ENCODE measurements around the gene SMARCA2.
A peak's percentile ranks its signal among the peaks of the same experiment; 100 is the strongest.

SMARCA2 gene

GRCh38 chr9:2087500-2088313 is 72.6 kb downstream of the SMARCA2 start:
- peak; percentile 79 for TF ChIP-seq CTCF (IDR thresholded peaks at IDR 0.05; ENCODE audit: insufficient read depth, low read length, poor library complexity, severe bottlenecking)
- no peaks in the 10 kb centered on the region for H3K27me3 ChIP-seq (replicated peaks; ENCODE audit: control insufficient read depth, insufficient read depth, low read length)
- H3K36me3 ChIP-seq (ENCODE audit: control insufficient read depth, insufficient read depth, low read length): peaks cover 16% of the 10 kb centered on the region
- H3K4me3 ChIP-seq (replicated peaks; ENCODE audit: low read depth, low read length): no peak overlapping the region
- DNase-seq (ENCODE audit: extremely low read depth, insufficient read length): peak; percentile 22

- no peak overlapping the region for H3K4me3 ChIP-seq (replicated peaks; ENCODE audit: low read depth, low read length)
- TF ChIP-seq CTCF (IDR thresholded peaks at IDR 0.05; ENCODE audit: insufficient read depth, low read length, poor library complexity, severe bottlenecking): no peak
- H3K36me3 ChIP-seq (ENCODE audit: control insufficient read depth, insufficient read depth, low read length): peaks cover 30% of the 10 kb centered on the region
- H3K27me3 ChIP-seq (replicated peaks; ENCODE audit: control insufficient read depth, insufficient read depth, low read length): no peaks in the 10 kb centered on the region
- no peak for DNase-seq (ENCODE audit: extremely low read depth, insufficient read length)
These were observed 78.9 kb downstream of the SMARCA2 start for GRCh38 chr9:2093920-2094597.

GRCh38 chr9:2096376-2096970 is 81.3 kb downstream of the SMARCA2 start:
- TF ChIP-seq CTCF (IDR thresholded peaks at IDR 0.05; ENCODE audit: insufficient read depth, low read length, poor library complexity, severe bottlenecking): no peak
- DNase-seq (ENCODE audit: extremely low read depth, insufficient read length): no peak
- peaks cover 36% of the 10 kb centered on the region for H3K36me3 ChIP-seq (ENCODE audit: control insufficient read depth, insufficient read depth, low read length)
- no peak overlapping the region for H3K4me3 ChIP-seq (replicated peaks; ENCODE audit: low read depth, low read length)
- H3K27me3 ChIP-seq (replicated peaks; ENCODE audit: control insufficient read depth, insufficient read depth, low read length): no peaks in the 10 kb centered on the region

GRCh38 chr9:2106666-2107065 is 91.5 kb downstream of the SMARCA2 start:
- no peak for TF ChIP-seq CTCF (IDR thresholded peaks at IDR 0.05; ENCODE audit: insufficient read depth, low read length, poor library complexity, severe bottlenecking)
- H3K27me3 ChIP-seq (replicated peaks; ENCODE audit: control insufficient read depth, insufficient read depth, low read length): no peaks in the 10 kb centered on the region
- no peak overlapping the region for H3K4me3 ChIP-seq (replicated peaks; ENCODE audit: low read depth, low read length)
- no peak for DNase-seq (ENCODE audit: extremely low read depth, insufficient read length)
- H3K36me3 ChIP-seq (ENCODE audit: control insufficient read depth, insufficient read depth, low read length): peaks cover 22% of the 10 kb centered on the region

GRCh38 chr9:2107906-2108451 is 92.8 kb downstream of the SMARCA2 start:
- TF ChIP-seq CTCF (IDR thresholded peaks at IDR 0.05; ENCODE audit: insufficient read depth, low read length, poor library complexity, severe bottlenecking): no peak
- DNase-seq (ENCODE audit: extremely low read depth, insufficient read length): no peak
- Histone ChIP-seq H3K4me3 (replicated peaks; ENCODE audit: low read depth, low read length) (no peak overlapping the region), H3K27me3 (replicated peaks; ENCODE audit: control insufficient read depth, insufficient read depth, low read length) (no peaks in the 10 kb centered on the region), H3K36me3 (ENCODE audit: control insufficient read depth, insufficient read depth, low read length) (peaks cover 19% of the 10 kb centered on the region)
